ENCODE results near the gene PTPRN2.

GRCh38 chr7:157561523-157561785 lies 1026.2 kb downstream of the PTPRN2 start:
- TF ChIP-seq HDGF (IDR thresholded peaks at IDR 0.05) (no peak), ZNF780A (CRISPR knock-in tag; IDR thresholded peaks at IDR 0.05) (no peak), ZBTB33 (CRISPR knock-in tag; IDR thresholded peaks at IDR 0.05) (no peak), E2F5 (CRISPR knock-in tag; IDR thresholded peaks at IDR 0.05) (no peak), TFE3 (CRISPR knock-in tag; IDR thresholded peaks at IDR 0.05) (no peak), CTCF (IDR thresholded peaks at IDR 0.05 in 2 of 3, conservative IDR thresholded peaks at IDR 0.05 in 1 of 3; ENCODE audit: insufficient read depth in 2 of 3, low read depth in 1 of 3, low read length in 3 of 3) (no peak), SREBF1 (IDR thresholded peaks at IDR 0.05; ENCODE audit: borderline replicate concordance, low read depth, low read length) (no peak)
